ENCODE measurements around the gene CCL27.
A peak's percentile ranks its signal among the peaks of the same experiment; 100 is the strongest.

Gene CCL27

DNA sequence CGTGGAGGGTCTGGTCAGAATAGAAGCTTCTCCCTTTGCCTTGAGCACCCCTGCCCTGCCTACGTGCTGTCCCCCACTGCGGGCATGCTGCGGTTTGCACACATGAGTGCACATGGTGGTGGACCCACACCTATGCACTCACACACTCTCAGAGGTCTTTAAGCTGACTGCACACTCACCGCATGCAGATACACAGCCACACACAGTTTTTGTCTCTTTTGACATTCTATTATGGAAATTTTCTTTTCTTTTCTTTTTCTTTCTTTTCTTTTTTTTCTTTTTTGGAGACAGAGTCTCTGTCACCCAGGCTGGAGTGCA, 33.0 kb downstream of the CCL27 start:
- Histone ChIP-seq H3K36me3 (ENCODE audit: control insufficient read depth in 1 of 2, insufficient read depth in 2 of 2, low read length in 2 of 2) (no peaks in the 10 kb centered on the region), H3K27ac (ENCODE audit: low read depth, low read length) (no peak overlapping the region), H3K4me1 (ENCODE audit: control insufficient read depth in 1 of 2, insufficient read depth in 2 of 2, low read length in 2 of 2) (peaks cover 19 to 21% of the 10 kb centered on the region in 2 donors), H3K27me3 (ENCODE audit: control insufficient read depth in 1 of 2, insufficient read depth in 2 of 2, low read length in 2 of 2) (peaks cover 47 to 48% of the 10 kb centered on the region in 2 donors), H3K4me3 (ENCODE audit: low read depth in 1 of 2, low read length in 2 of 2) (peak overlapping the region; percentile 45 to 59), H3K9ac (ENCODE audit: low read depth in 1 of 2, low read length in 2 of 2) (no peak overlapping the region), H3K9me3 (ENCODE audit: control insufficient read depth in 1 of 2, low read length in 2 of 2) (no peaks in the 10 kb centered on the region)

DNA sequence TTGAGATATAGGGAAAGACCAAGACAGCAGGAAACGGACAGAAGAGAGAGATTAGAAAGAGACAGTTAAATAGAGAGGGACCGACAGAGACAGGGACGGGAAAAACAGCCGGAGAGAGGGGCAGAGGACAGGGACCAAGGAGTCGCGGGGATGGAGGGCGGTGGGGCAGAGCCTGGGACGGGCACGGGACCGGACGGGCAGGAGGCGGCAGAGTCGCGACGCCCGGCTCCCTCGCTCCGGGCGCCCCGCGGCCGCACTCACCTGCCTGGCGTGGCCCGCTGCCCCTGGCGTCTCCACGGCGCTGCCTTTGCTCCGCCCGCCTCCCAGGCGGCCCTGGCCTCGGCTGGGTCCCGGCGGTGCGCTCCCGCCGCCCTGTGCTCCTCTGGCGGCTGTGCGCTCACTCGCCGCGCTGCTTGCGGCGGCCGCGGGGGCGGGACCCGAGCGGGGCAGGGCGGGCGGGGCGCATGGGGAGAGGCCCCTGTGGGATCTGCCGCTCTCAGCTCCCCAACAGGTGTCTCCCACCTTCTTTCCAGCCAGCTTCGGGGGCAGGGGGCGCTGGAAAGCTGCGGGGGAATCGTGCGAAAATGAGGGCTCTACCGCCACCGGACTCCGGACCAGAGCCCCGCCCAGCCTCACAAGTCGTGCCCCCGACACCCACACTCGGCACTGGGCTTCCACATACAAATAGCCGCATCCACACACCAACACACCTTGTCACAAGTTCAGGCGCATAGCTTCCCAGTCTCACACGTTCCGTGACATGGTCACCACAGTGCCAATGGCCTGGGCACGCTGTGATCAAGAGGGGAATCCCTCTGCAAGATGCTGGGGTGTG, 33.6 kb downstream of the CCL27 start, which contains the start of gene ARID3C:
Gene ARID3C, minus strand, starts transcription at position 411 of the 835 bp plus-strand sequence. CDS start 1,052 bp downstream, outside the sequence.
- H3K9me3 ChIP-seq (ENCODE audit: control insufficient read depth in 1 of 2, low read length in 2 of 2) = no peaks in the 10 kb centered on the region
- no peak within 1 kb of the TSS for H3K27ac ChIP-seq (ENCODE audit: low read depth, low read length)
- peaks cover 53 to 54% of the 10 kb centered on the region in 2 donors for H3K27me3 ChIP-seq (ENCODE audit: control insufficient read depth in 1 of 2, insufficient read depth in 2 of 2, low read length in 2 of 2)
- no peak within 1 kb of the TSS for H3K9ac ChIP-seq (ENCODE audit: low read depth in 1 of 2, low read length in 2 of 2)
- peak within 1 kb of the TSS; percentile 45 to 59 for H3K4me3 ChIP-seq (ENCODE audit: low read depth in 1 of 2, low read length in 2 of 2)
- H3K36me3 ChIP-seq (ENCODE audit: control insufficient read depth in 1 of 2, insufficient read depth in 2 of 2, low read length in 2 of 2) = no peaks in the 10 kb centered on the region
- H3K4me1 ChIP-seq (ENCODE audit: control insufficient read depth in 1 of 2, insufficient read depth in 2 of 2, low read length in 2 of 2) = peaks cover 17 to 21% of the 10 kb centered on the region in 2 donors

DNA sequence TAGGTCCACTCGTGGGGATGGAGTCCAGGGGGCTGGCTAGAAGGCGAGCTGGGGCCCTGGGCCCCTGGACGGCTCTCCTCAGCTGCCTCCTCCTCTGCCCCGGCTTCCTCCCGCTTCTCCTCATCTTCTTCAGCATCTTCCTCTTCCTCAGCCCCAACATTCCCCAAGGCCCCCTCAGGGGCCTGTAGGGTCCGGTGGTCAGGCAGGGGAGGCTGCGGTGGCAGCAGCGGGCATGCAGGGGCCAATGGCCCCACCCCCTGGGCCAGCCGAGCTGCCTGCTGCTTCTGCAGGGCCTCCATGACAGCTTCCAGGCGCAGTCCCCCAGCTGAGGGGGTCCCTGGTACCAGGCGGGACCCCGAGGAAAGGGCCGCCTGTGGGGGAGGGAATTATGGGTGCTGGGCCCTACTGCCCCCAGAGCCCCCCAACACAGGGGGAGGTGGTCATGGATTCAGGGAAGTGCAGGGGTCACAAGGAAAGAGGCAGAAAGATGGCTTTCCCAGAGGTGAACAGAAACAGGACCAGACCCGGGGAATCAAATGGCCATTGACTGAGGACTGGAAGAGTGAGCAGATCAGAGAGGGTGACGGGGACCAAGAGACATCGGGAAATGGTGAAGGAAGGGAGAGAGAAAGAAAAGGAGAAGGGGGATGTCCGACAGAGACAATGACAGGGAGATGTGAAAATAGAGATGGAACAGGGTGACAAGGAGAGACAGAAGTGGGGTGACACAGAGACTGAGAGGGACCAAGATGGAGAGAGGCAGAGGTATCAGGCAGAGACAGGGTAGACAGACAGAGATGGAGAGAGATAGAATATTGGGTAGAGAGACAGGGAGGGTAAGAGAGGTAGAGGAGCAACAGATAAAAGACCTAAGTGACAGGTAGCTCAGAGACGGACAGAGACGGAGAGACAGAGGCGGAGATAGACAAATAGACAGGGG, 34.5 kb downstream of the CCL27 start:
- Histone ChIP-seq H3K4me3 (ENCODE audit: low read depth in 1 of 2, low read length in 2 of 2) (peak overlapping the region; percentile 23 to 59), H3K9me3 (ENCODE audit: control insufficient read depth in 1 of 2, low read length in 2 of 2) (no peaks in the 10 kb centered on the region), H3K4me1 (ENCODE audit: control insufficient read depth in 1 of 2, insufficient read depth in 2 of 2, low read length in 2 of 2) (peaks cover 17 to 21% of the 10 kb centered on the region in 2 donors), H3K27ac (ENCODE audit: low read depth, low read length) (no peak overlapping the region), H3K9ac (ENCODE audit: low read depth in 1 of 2, low read length in 2 of 2) (no peak overlapping the region), H3K36me3 (ENCODE audit: control insufficient read depth in 1 of 2, insufficient read depth in 2 of 2, low read length in 2 of 2) (no peaks in the 10 kb centered on the region), H3K27me3 (ENCODE audit: control insufficient read depth in 1 of 2, insufficient read depth in 2 of 2, low read length in 2 of 2) (peaks cover 62% of the 10 kb centered on the region in 2 donors)

DNA sequence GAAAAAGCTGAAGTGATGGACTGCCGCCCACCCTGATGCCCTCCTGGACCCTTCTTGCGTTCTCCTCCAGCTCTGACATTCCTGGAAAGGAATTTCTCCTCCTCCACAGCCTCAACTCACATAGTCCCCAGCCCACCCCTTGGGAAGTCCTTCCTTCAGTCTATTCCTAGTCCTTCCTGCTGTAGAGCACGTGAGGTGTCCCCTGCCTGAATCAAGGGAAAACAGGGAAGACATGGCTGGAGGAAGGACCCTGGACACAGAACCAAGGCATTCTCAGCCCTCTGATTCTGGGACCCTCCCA, 37.3 kb downstream of the CCL27 start:
- no peaks in the 10 kb centered on the region for H3K36me3 ChIP-seq (ENCODE audit: control insufficient read depth in 1 of 2, insufficient read depth in 2 of 2, low read length in 2 of 2)
- peaks cover 71 to 75% of the 10 kb centered on the region in 2 donors for H3K27me3 ChIP-seq (ENCODE audit: control insufficient read depth in 1 of 2, insufficient read depth in 2 of 2, low read length in 2 of 2)
- no peak overlapping the region for H3K9ac ChIP-seq (ENCODE audit: low read depth in 1 of 2, low read length in 2 of 2)
- H3K4me1 ChIP-seq (ENCODE audit: control insufficient read depth in 1 of 2, insufficient read depth in 2 of 2, low read length in 2 of 2) = peaks cover 12 to 18% of the 10 kb centered on the region in 2 donors
- no peak overlapping the region for H3K4me3 ChIP-seq (ENCODE audit: low read depth in 1 of 2, low read length in 2 of 2)
- no peak overlapping the region for H3K27ac ChIP-seq (ENCODE audit: low read depth, low read length)
- H3K9me3 ChIP-seq (ENCODE audit: control insufficient read depth in 1 of 2, low read length in 2 of 2) = no peaks in the 10 kb centered on the region

DNA sequence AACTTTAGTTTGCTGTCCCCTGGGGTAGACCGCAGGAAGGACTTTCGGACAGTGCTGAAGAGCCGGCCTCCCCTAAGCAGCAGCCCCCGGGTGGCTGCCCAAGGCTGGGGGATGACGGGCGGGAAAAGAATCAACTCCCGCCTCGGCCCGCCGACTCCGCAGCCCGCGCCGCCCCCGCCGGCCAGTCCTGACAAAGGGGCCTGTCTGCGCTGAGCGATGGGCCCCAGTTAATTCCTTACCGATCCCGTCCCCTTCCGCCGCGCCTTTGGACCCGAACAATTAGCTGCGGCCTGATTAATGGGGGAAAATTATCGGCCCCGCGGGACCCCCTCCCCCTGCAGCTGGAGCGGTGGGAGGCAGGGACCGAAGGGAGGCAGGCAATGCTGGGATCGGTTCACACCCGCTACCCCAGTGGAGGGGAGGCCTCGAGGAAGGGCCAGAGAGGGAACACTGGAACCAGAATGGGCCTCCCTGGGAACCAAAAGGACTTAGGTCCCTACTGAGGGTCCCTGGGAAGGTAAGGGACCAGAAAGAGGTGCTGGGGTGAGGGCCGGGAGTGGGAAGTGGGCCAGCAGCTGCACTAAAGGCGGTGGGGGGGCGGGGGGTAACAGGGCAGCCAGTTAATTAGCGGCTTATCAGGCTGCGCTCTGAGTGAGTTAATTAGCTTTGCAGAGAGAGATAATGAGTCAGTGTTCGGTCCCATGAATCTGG, 37.8 kb downstream of the CCL27 start:
- peaks cover 71 to 75% of the 10 kb centered on the region in 2 donors for H3K27me3 ChIP-seq (ENCODE audit: control insufficient read depth in 1 of 2, insufficient read depth in 2 of 2, low read length in 2 of 2)
- no peak overlapping the region for H3K9ac ChIP-seq (ENCODE audit: low read depth in 1 of 2, low read length in 2 of 2)
- H3K4me3 ChIP-seq (ENCODE audit: low read depth in 1 of 2, low read length in 2 of 2) = no peak overlapping the region
- no peaks in the 10 kb centered on the region for H3K9me3 ChIP-seq (ENCODE audit: control insufficient read depth in 1 of 2, low read length in 2 of 2)
- H3K36me3 ChIP-seq (ENCODE audit: control insufficient read depth in 1 of 2, insufficient read depth in 2 of 2, low read length in 2 of 2) = no peaks in the 10 kb centered on the region
- peaks cover 14 to 18% of the 10 kb centered on the region in 2 donors for H3K4me1 ChIP-seq (ENCODE audit: control insufficient read depth in 1 of 2, insufficient read depth in 2 of 2, low read length in 2 of 2)
- H3K27ac ChIP-seq (ENCODE audit: low read depth, low read length) = no peak overlapping the region

DNA sequence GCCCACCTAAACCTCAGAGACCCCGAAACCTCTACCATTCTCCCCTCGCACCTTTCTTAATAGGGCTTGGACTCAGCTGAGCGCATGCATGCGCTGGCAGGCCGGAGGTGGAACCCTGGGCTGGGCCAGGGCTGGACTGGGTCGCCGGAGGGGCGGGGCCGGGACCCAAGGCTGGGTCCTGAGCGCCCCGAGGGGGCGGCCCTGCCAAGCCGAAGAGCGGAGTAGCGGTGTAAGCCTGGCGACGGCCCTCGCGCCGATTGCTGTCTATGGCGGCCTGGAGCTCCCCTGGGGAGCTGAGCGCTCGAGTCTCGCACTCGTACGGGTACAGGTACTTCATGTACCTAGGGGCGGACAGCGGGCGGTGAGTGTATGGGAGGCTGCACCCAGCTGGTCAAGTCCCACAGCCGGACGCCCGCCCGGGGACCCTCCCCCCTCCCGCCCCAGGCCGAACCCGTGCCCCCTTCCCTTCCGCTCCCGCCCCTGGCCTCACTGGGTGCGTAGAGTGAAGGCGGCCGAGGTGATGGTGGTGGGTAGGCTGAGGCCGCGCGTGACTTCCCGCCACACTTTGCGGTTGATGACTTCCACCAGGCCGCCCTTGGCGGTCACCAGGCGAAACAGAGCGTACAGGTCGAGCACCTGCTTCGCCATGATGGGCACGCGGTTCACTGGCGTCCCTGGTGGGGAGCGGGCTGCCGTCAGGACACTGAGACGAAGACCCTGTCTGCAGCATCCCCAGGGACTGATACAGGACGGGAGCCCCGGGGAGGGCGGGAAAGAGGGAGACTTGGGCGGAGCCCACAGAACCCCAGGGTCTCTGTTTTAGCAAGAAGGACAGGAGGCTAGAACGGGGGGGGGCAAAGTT, 38.9 kb downstream of the CCL27 start:
- H3K27me3 ChIP-seq (ENCODE audit: control insufficient read depth in 1 of 2, insufficient read depth in 2 of 2, low read length in 2 of 2) = peaks cover 64 to 69% of the 10 kb centered on the region in 2 donors
- no peaks in the 10 kb centered on the region for H3K9me3 ChIP-seq (ENCODE audit: control insufficient read depth in 1 of 2, low read length in 2 of 2)
- no peak overlapping the region for H3K4me3 ChIP-seq (ENCODE audit: low read depth in 1 of 2, low read length in 2 of 2)
- no peak overlapping the region for H3K27ac ChIP-seq (ENCODE audit: low read depth, low read length)
- no peaks in the 10 kb centered on the region for H3K36me3 ChIP-seq (ENCODE audit: control insufficient read depth in 1 of 2, insufficient read depth in 2 of 2, low read length in 2 of 2)
- no peak overlapping the region for H3K9ac ChIP-seq (ENCODE audit: low read depth in 1 of 2, low read length in 2 of 2)
- H3K4me1 ChIP-seq (ENCODE audit: control insufficient read depth in 1 of 2, insufficient read depth in 2 of 2, low read length in 2 of 2) = peaks cover 18 to 19% of the 10 kb centered on the region in 2 donors

DNA sequence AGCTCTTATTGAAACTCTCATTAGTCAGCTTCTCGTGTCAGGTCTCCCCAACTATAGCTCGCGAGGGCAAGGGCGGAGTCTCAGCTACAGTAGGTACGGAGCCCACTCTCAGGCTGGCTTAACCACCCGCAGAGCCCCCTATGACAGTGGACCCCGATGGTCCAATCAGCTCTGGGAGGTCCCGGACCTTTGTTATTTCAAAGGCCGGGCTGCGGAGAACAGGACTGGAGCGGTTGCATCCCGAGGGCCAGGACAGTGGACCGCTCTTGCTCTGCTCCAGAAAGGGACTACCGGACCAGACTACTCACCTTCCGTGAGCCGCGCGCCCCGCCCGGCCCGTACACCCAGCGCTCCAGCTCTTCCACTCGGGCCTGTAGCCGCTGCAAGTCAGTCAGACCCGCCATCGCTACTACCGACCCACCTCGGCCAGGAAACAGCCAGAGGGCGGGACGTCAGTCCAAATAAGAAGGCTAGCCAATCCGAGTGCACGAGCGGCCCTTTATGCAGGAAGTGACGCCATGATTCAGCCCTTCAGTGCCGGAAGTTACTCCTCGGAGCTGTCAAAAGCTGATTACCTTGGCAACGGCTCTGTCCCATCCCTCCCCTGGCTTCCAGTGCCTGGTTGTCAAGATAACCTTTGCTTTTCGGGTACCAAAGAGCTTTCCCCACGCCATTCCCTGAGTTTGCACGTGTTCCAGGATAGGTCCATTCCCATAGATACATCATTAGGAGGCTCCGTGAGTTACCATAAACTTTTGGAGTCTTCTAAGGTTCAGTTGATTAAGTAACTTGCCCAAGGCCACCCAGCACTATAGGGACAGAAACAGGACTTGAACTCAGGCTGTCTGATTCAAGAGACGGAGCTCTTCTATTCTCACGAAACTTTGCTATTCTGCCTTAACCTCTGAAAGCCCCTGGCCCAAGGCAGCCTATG, 42.1 kb downstream of the CCL27 start, which contains the start of gene DCTN3:
Gene DCTN3, minus strand, starts transcription at position 435 of the 934 bp plus-strand sequence. Its CDS starts 31 bp downstream, at position 404.
- H3K4me1 ChIP-seq (ENCODE audit: control insufficient read depth in 1 of 2, insufficient read depth in 2 of 2, low read length in 2 of 2) = peaks cover 13 to 14% of the 10 kb centered on the region in 2 donors
- no peaks in the 10 kb centered on the region for H3K9me3 ChIP-seq (ENCODE audit: control insufficient read depth in 1 of 2, low read length in 2 of 2)
- H3K36me3 ChIP-seq (ENCODE audit: control insufficient read depth in 1 of 2, insufficient read depth in 2 of 2, low read length in 2 of 2) = peaks cover 17 to 30% of the 10 kb centered on the region in 2 donors
- H3K27me3 ChIP-seq (ENCODE audit: control insufficient read depth in 1 of 2, insufficient read depth in 2 of 2, low read length in 2 of 2) = peaks cover 34 to 37% of the 10 kb centered on the region in 2 donors
- no peak within 1 kb of the TSS for H3K27ac ChIP-seq (ENCODE audit: low read depth, low read length)
- peak within 1 kb of the TSS; percentile 86 to 89 for H3K4me3 ChIP-seq (ENCODE audit: low read depth in 1 of 2, low read length in 2 of 2)
- peak within 1 kb of the TSS; percentile 58 to 77 for H3K9ac ChIP-seq (ENCODE audit: low read depth in 1 of 2, low read length in 2 of 2)

DNA sequence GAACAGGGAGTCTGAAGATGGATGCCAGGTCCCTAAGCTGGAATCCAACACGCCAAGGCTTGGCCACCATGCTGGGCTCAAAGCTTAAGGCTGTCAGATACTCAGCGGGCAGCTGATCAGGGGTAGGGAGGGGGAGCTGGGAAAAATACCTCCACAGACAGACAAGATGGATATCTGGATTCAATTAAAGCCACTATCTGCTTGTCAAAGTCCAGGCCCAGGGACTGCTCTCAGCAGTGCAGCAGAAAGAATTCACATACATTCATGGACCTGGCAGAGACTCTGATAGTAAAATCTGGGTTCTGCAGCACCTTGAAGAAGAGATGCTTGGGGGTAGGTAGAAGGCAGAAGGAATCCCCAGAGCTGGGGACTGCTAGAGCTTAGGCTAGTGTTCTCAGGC, 47.3 kb downstream of the CCL27 start:
- peaks cover 32 to 34% of the 10 kb centered on the region in 2 donors for H3K4me1 ChIP-seq (ENCODE audit: control insufficient read depth in 1 of 2, insufficient read depth in 2 of 2, low read length in 2 of 2)
- H3K9ac ChIP-seq (ENCODE audit: low read depth in 1 of 2, low read length in 2 of 2) = no peak overlapping the region
- no peaks in the 10 kb centered on the region for H3K27me3 ChIP-seq (ENCODE audit: control insufficient read depth in 1 of 2, insufficient read depth in 2 of 2, low read length in 2 of 2)
- no peaks in the 10 kb centered on the region for H3K9me3 ChIP-seq (ENCODE audit: control insufficient read depth in 1 of 2, low read length in 2 of 2)
- no peak overlapping the region for H3K4me3 ChIP-seq (ENCODE audit: low read depth in 1 of 2, low read length in 2 of 2)
- peaks cover 24 to 50% of the 10 kb centered on the region in 2 donors for H3K36me3 ChIP-seq (ENCODE audit: control insufficient read depth in 1 of 2, insufficient read depth in 2 of 2, low read length in 2 of 2)
- no peak overlapping the region for H3K27ac ChIP-seq (ENCODE audit: low read depth, low read length)

Measured in duodenal mucosa (tissue), 2 donors.